B cell (primary cell): Measurements from ENCODE around the gene BCL2L11. TPM values are rescaled to one million over a fixed set of nuclear protein-coding genes. Genes with fewer than 3 reads are reported as not detected.

ENCODE experiments used
- ATAC-seq: fragments of 200-7000 bp; cut with Tn5 transposase; one replicate; pipeline ENCODE4 v1.10.0; 2021; ENCODE audit warnings: low read depth, mild to moderate bottlenecking, moderate number of reproducible peaks, moderate library complexity
- CTCF ChIA-PET: fragments of 350-600 bp; sonication (Branson Sonifier 250); formaldehyde crosslinking; loops from one replicate; lab custom pipeline; 2021; ENCODE audit warnings: antibody characterized with exemption, inconsistent platforms; lab: Charles Lee
- POLR2A ChIA-PET: fragments of 350-600 bp; sonication (Branson Sonifier 250); formaldehyde crosslinking; loops from one replicate; lab custom pipeline; 2021; ENCODE audit warnings: antibody characterized with exemption; lab: Charles Lee
- DNase-seq: peaks from one replicate; pipeline ENCODE4 v3.0.0; 2013
- H2AFZ ChIP-seq: 2 replicates; pipeline ENCODE4 v1.6.1; 2012; ENCODE audit warnings: mild to moderate bottlenecking, low read depth, low read length; ENCODE audit not compliant: insufficient read depth, poor library complexity, severe bottlenecking
- H3K27ac ChIP-seq, 2 donors: 1 replicate in 1 of 2; 2 replicates in 1 of 2; pipeline ENCODE4 v1.5.1; 2012 to 2013; ENCODE audit warnings: low read length in 2 of 2, mild to moderate bottlenecking in 2 of 2, moderate library complexity in 1 of 2
- H3K27me3 ChIP-seq, 4 experiments: fragments of 200-600 bp in 1 of 4; sonication (generic) in 1 of 4; replicated peaks in 1 of 4; 1 replicate in 2 of 4; 2 replicates in 2 of 4; pipeline versions ENCODE4 v1.6.1 to v1.7.0; 2013 to 2016; ENCODE audit warnings: low read length in 3 of 4, mild to moderate bottlenecking in 2 of 4, mixed read lengths in 1 of 4, moderate library complexity in 1 of 4; ENCODE audit not compliant: insufficient read depth in 4 of 4, control insufficient read depth in 3 of 4; ENCODE audit errors: control extremely low read depth in 1 of 4
- H3K36me3 ChIP-seq, 2 experiments: replicated peaks in 1 of 2; 1 replicate in 1 of 2; 2 replicates in 1 of 2; pipeline versions ENCODE4 v1.6.1 to v1.7.1; 2013; ENCODE audit warnings: low read length in 1 of 2; ENCODE audit not compliant: insufficient read depth in 2 of 2, control insufficient read depth in 1 of 2; ENCODE audit errors: control extremely low read depth in 1 of 2, extremely low read depth in 1 of 2
- H3K4me1 ChIP-seq, 2 donors: fragments of 200-600 bp in 1 of 2; sonication (generic) in 1 of 2; 1 replicate in 1 of 2; 2 replicates in 1 of 2; pipeline versions ENCODE4 v1.5.1 to v1.6.1; 2013 to 2017; ENCODE audit warnings: low read length in 2 of 2; ENCODE audit not compliant: control insufficient read depth in 2 of 2, insufficient read depth in 2 of 2
- H3K4me2 ChIP-seq: replicated peaks from 2 replicates; pipeline ENCODE3; 2012; ENCODE audit warnings: mild to moderate bottlenecking, low read depth, low read length; ENCODE audit not compliant: poor library complexity, severe bottlenecking
- H3K4me3 ChIP-seq, 5 experiments: fragments of 200-600 bp in 1 of 5; sonication (generic) in 1 of 5; 1 replicate in 3 of 5; 2 replicates in 2 of 5; pipeline versions ENCODE4 v1.5.1 to v1.7.0; 2011 to 2016; ENCODE audit warnings: low read length in 4 of 5, mild to moderate bottlenecking in 4 of 5, low read depth in 2 of 5, control low read depth in 1 of 5, moderate library complexity in 1 of 5; ENCODE audit not compliant: insufficient read depth in 1 of 5; ENCODE audit errors: control extremely low read depth in 1 of 5, extremely low read depth in 1 of 5
- H3K79me2 ChIP-seq: fragments of 200-600 bp; sonication (generic); one replicate; pipeline ENCODE4 v1.6.0; 2016; ENCODE audit warnings: low read length; ENCODE audit not compliant: control insufficient read depth, insufficient read depth
- H3K9ac ChIP-seq: fragments of 200-600 bp; sonication (generic); 2 replicates; pipeline ENCODE4 v1.6.1; 2017; ENCODE audit warnings: mild to moderate bottlenecking, low read length, moderate library complexity
- H3K9me3 ChIP-seq, 3 donors: one replicate each; pipeline versions ENCODE4 v1.6.1 to v1.7.1; 2013; ENCODE audit warnings: low read length in 2 of 3; ENCODE audit not compliant: control insufficient read depth in 2 of 3, insufficient read depth in 1 of 3; ENCODE audit errors: control extremely low read depth in 1 of 3
- H4K20me1 ChIP-seq: 2 replicates; pipeline ENCODE4 v1.6.0; 2012; ENCODE audit warnings: mild to moderate bottlenecking, low read length; ENCODE audit not compliant: insufficient read depth, control insufficient read depth, poor library complexity, severe bottlenecking
- H3K27ac Mint-ChIP-seq: one replicate; pipeline ENCODE4 v1.8.0; 2021; ENCODE audit warnings: mixed read lengths
- H3K27me3 Mint-ChIP-seq: one replicate; pipeline ENCODE4 v1.8.0; 2021; ENCODE audit warnings: mixed read lengths
- H3K4me1 Mint-ChIP-seq: one replicate; pipeline ENCODE4 v1.8.0; 2021; ENCODE audit warnings: mixed read lengths
- H3K4me3 Mint-ChIP-seq: one replicate; pipeline ENCODE4 v1.8.0; 2021; ENCODE audit warnings: mixed read lengths
- H3K9me3 Mint-ChIP-seq: one replicate; pipeline ENCODE4 v1.8.0; 2022; ENCODE audit warnings: mixed read lengths; ENCODE audit not compliant: insufficient read depth
- EZH2 ChIP-seq: IDR thresholded peaks from 2 replicates; pipeline ENCODE4 v1.6.1; 2012; ENCODE audit warnings: borderline replicate concordance, low read depth, mild to moderate bottlenecking, moderate library complexity, low read length; ENCODE audit not compliant: insufficient read depth, poor library complexity, severe bottlenecking
- WGBS: methylation state at CpG from one replicate; pipeline ENCODE4 v1.1.5; 2013; ENCODE audit warnings: missing lambda C conversion rate; ENCODE audit not compliant: insufficient coverage; 5-methylcytosine and 5-hydroxymethylcytosine counted together
- intact Hi-C: fragments of 100-400 bp; cut with micrococcal nuclease; formaldehyde crosslinking; loops from one replicate; pipeline ENCODE4 v1.10.0; 2022
- polyA plus RNA-seq: library from polyadenylated mRNA; depleted of rRNA; stranded (reverse); fragments of >200 nt; gene quantifications from 2 replicates; pipeline ENCODE4 v1.2.3, GENCODE V29; 2012
- total RNA-seq, 2 donors: library from RNA; stranded (reverse); fragments of 120-200 nt in 1 of 2; gene quantifications; 1 replicate in 1 of 2; 2 replicates in 1 of 2; pipeline versions ENCODE4 v1.2.3 to v1.2.4, GENCODE V29; 2013 to 2022
- TF ChIP-seq, protein P1 (sequence below): fragments of 200-600 bp; IDR thresholded peaks from one replicate; pipeline ENCODE4 v1.8.0; 2022; ENCODE audit warnings: antibody characterized with exemption, mild to moderate bottlenecking

BCL2L11 gene
- total and polyA plus RNA-seq, 2 donors (not counting 1 experiment from before 2014, with no cell fraction given): 13.8 to 164 TPM

DNA sequence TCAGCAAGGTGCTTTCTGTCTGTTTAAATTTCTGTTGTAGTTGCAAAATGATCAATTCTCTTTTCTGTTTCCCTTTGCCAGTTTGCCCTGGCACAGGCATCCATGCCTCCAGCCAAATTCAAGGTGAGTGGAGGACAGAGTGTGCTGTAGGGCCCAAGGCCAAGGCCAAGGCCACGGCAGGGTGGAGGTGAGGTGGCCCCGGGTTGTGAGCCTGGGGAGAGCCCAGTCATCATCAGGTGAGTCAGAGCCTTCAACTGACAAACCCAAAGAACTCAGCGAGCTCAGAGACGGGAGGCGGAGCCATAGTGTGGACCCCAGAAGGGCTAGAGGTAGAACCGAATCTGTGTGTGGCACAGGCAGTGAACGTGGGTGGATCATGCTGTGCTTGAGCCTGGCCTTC is 55.7 kb downstream of the BCL2L11 start:
- 96% methylated on average over 7 of the region's 7 CpGs for WGBS
- H3K27me3 ChIP-seq: peaks cover 0 to 7% (median 0%) of the 10 kb centered on the region in 4 experiments
- H3K36me3 ChIP-seq: no peaks in the 10 kb centered on the region
- H3K9ac ChIP-seq: no peak overlapping the region
- H3K27ac ChIP-seq: no peak overlapping the region
- ATAC-seq (no peak), DNase-seq (no peak)
- no peaks in the 10 kb centered on the region for H3K9me3 ChIP-seq
- H3K79me2 ChIP-seq: no peaks in the 10 kb centered on the region
- no peaks in the 10 kb centered on the region for H3K4me1 Mint-ChIP-seq
- no peak overlapping the region for H3K4me3 ChIP-seq
- TF ChIP-seq, protein P1, sequence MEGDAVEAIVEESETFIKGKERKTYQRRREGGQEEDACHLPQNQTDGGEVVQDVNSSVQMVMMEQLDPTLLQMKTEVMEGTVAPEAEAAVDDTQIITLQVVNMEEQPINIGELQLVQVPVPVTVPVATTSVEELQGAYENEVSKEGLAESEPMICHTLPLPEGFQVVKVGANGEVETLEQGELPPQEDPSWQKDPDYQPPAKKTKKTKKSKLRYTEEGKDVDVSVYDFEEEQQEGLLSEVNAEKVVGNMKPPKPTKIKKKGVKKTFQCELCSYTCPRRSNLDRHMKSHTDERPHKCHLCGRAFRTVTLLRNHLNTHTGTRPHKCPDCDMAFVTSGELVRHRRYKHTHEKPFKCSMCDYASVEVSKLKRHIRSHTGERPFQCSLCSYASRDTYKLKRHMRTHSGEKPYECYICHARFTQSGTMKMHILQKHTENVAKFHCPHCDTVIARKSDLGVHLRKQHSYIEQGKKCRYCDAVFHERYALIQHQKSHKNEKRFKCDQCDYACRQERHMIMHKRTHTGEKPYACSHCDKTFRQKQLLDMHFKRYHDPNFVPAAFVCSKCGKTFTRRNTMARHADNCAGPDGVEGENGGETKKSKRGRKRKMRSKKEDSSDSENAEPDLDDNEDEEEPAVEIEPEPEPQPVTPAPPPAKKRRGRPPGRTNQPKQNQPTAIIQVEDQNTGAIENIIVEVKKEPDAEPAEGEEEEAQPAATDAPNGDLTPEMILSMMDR: no peak
- no peak for TF ChIP-seq EZH2
- H3K27me3 Mint-ChIP-seq: peaks cover 20% of the 10 kb centered on the region
- ChIA-PET POLR2A (no interaction called here), CTCF (no interaction called here)
- H3K9me3 Mint-ChIP-seq: no peaks in the 10 kb centered on the region
- intact Hi-C loops: no loop called here
- no peaks in the 10 kb centered on the region for H3K4me1 ChIP-seq
- no peak overlapping the region for H3K4me2 ChIP-seq
- no peaks in the 10 kb centered on the region for H4K20me1 ChIP-seq
- no peak overlapping the region for H3K4me3 Mint-ChIP-seq
- H2AFZ ChIP-seq: no peak overlapping the region
- H3K27ac Mint-ChIP-seq: peak overlapping the region; percentile 34

DNA sequence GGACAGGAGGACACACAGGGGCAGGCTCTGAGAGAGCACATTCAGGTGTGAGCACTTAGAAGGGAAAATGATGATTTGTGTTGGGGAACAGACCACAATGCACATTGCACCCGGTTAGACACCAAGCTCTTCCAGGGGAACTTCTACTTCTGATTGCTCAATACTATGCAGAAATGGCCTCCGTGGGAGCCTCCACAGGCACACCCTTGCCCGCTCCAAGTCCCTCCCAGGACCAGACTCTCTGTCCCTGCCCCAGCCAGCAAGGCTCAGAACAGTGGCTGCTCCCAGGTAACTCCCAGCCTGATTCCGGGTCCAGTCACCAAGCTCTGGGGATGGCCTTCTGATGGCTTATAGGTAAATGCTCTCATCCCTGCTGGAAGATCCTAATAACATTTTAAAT is 56.2 kb downstream of the BCL2L11 start:
- no peaks in the 10 kb centered on the region for H3K36me3 ChIP-seq
- intact Hi-C loops: no loop called here
- H3K4me1 Mint-ChIP-seq: no peaks in the 10 kb centered on the region
- TF ChIP-seq EZH2: no peak
- TF ChIP-seq, protein P1: no peak
- H4K20me1 ChIP-seq: no peaks in the 10 kb centered on the region
- no peak overlapping the region for H3K27ac ChIP-seq
- H3K79me2 ChIP-seq: no peaks in the 10 kb centered on the region
- no peaks in the 10 kb centered on the region for H3K4me1 ChIP-seq
- H3K27me3 ChIP-seq: peaks cover 0 to 7% (median 0%) of the 10 kb centered on the region in 4 experiments
- H2AFZ ChIP-seq: no peak overlapping the region
- H3K4me3 ChIP-seq: no peak overlapping the region
- no peaks in the 10 kb centered on the region for H3K9me3 ChIP-seq
- H3K9ac ChIP-seq: no peak overlapping the region
- ChIA-PET CTCF (interaction anchor here (0.5 kb wide), 1 partner anchor 1630 kb away, joined by 3 read pairs; no protein-coding TSS in a partner anchor), POLR2A (no interaction called here)
- ATAC-seq (no peak), DNase-seq (no peak)
- H3K4me2 ChIP-seq: no peak overlapping the region
- H3K9me3 Mint-ChIP-seq: no peaks in the 10 kb centered on the region
- H3K27ac Mint-ChIP-seq: no peak overlapping the region
- peaks cover 20% of the 10 kb centered on the region for H3K27me3 Mint-ChIP-seq
- no peak overlapping the region for H3K4me3 Mint-ChIP-seq
- WGBS: 100% methylated on average over 3 of the region's 4 CpGs
